Parathyroid adenoma (tissue), 2 donors: ENCODE results near the gene LRRC27.

ENCODE experiments used
- H2AFZ ChIP-seq: fragments of 300-600 bp; sonication (generic); one replicate; pipeline ENCODE4 v1.7.0; 2017; ENCODE audit warnings: antibody characterized with exemption, mild to moderate bottlenecking
- H3K27ac ChIP-seq: fragments of 300-600 bp; sonication (generic); one replicate; pipeline ENCODE4 v1.7.0; 2017
- H3K27me3 ChIP-seq: fragments of 300-600 bp; sonication (generic); one replicate; pipeline ENCODE4 v1.7.0; 2017; ENCODE audit warnings: low read length; ENCODE audit not compliant: control insufficient read depth, insufficient read depth
- H3K36me3 ChIP-seq: fragments of 300-600 bp; sonication (generic); one replicate; pipeline ENCODE4 v1.7.0; 2017; ENCODE audit warnings: low read length; ENCODE audit not compliant: control insufficient read depth, insufficient read depth
- H3K4me1 ChIP-seq: fragments of 300-600 bp; sonication (generic); one replicate; pipeline ENCODE4 v1.7.0; 2017; ENCODE audit warnings: control low read depth
- H3K4me2 ChIP-seq: fragments of 300-600 bp; sonication (generic); one replicate; pipeline ENCODE4 v1.7.0; 2017; ENCODE audit warnings: low read length
- H3K4me3 ChIP-seq: fragments of 300-600 bp; sonication (generic); one replicate; pipeline ENCODE4 v1.7.0; 2017; ENCODE audit warnings: low read depth, low read length
- H3K79me2 ChIP-seq: fragments of 300-600 bp; sonication (generic); one replicate; pipeline ENCODE4 v1.7.0; 2017; ENCODE audit warnings: control low read depth
- H3K9ac ChIP-seq: fragments of 300-600 bp; sonication (generic); one replicate; pipeline ENCODE4 v1.7.0; 2017; ENCODE audit warnings: mild to moderate bottlenecking
- H3K9me3 ChIP-seq: fragments of 300-600 bp; sonication (generic); one replicate; pipeline ENCODE4 v1.7.0; 2017; ENCODE audit warnings: low read length; ENCODE audit not compliant: control insufficient read depth
- TF ChIP-seq, protein P1 (sequence below): fragments of 300-600 bp; sonication (generic); IDR thresholded peaks from one replicate; pipeline ENCODE4 v1.7.0; 2017; ENCODE audit warnings: antibody characterized with exemption, mild to moderate bottlenecking
- donor health status: primary hyperparathyroidism.

The LRRC27 gene

DNA sequence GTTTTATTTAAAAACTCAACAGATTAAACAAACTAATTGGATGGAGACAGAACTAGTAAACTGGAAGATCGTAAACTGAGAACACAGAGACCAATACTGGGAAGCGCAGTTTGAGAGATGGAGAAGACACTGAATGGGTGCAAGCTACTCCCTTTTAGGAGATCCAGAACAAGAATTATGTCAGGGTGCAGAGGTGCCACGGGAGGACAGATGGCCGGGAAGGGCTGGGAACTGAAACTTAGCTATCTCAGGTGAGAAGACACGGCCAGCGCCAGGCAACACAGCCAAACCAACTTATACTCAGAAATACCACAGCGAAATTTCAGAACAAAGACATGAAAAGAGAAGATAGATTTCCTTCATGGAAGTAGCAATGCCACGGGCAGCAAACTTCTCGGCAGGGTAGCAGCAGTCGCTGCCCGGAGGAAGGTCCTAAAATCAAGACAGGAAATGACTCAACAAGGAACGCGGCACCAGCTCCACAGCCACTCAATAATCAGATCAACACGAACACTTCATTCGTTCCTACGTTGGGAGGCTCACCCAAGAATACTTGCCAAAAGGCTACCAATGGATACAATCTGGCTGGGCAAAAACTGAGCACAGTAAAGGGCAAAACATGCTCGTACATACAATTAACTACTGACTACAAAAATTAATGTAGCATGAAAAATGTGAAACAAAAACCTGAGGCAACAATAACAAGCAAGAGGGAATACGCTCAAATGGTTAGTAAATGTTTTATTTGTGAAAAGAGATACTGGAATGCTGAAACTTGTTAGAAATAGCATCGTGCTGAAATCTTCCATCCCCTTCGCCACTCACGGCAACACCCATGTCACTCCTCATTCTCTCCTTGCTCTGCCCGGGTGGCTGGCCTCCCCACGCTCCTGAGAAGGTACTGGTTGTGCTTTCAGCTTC is 2.2 kb upstream of the LRRC27 start:
- H3K4me2 ChIP-seq = peak overlapping the region; percentile 39
- H3K4me1 ChIP-seq = peaks cover 2% of the 10 kb centered on the region
- TF ChIP-seq, protein P1, sequence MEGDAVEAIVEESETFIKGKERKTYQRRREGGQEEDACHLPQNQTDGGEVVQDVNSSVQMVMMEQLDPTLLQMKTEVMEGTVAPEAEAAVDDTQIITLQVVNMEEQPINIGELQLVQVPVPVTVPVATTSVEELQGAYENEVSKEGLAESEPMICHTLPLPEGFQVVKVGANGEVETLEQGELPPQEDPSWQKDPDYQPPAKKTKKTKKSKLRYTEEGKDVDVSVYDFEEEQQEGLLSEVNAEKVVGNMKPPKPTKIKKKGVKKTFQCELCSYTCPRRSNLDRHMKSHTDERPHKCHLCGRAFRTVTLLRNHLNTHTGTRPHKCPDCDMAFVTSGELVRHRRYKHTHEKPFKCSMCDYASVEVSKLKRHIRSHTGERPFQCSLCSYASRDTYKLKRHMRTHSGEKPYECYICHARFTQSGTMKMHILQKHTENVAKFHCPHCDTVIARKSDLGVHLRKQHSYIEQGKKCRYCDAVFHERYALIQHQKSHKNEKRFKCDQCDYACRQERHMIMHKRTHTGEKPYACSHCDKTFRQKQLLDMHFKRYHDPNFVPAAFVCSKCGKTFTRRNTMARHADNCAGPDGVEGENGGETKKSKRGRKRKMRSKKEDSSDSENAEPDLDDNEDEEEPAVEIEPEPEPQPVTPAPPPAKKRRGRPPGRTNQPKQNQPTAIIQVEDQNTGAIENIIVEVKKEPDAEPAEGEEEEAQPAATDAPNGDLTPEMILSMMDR = no peak
- no peaks in the 10 kb centered on the region for H3K36me3 ChIP-seq
- H2AFZ ChIP-seq = no peak overlapping the region
- no peaks in the 10 kb centered on the region for H3K27me3 ChIP-seq
- H3K27ac ChIP-seq = no peak overlapping the region
- no peak overlapping the region for H3K9ac ChIP-seq
- no peak overlapping the region for H3K4me3 ChIP-seq
- no peaks in the 10 kb centered on the region for H3K9me3 ChIP-seq
- no peaks in the 10 kb centered on the region for H3K79me2 ChIP-seq

DNA sequence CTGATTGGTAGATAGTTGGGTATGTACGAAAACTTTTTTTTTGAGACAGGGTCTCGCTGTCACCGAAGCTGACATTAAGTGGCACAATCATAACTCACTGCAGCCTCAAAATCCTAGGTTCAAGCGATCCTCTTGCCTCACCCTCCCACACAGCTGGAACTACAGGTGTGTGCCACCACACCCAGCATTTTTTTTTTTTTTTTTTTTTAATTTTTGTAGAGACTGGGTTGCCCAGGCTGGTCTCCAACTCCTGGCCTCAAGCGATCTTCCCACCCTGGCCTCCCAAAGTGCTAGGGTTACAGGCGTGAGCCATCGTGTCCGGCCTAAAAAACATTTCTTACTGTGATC is 1.5 kb upstream of the LRRC27 start:
- Histone ChIP-seq H3K9me3 (no peaks in the 10 kb centered on the region), H3K27ac (no peak overlapping the region), H3K36me3 (no peaks in the 10 kb centered on the region), H3K9ac (no peak overlapping the region), H3K79me2 (no peaks in the 10 kb centered on the region), H3K4me2 (peak overlapping the region; percentile 39), H3K4me1 (peaks cover 5% of the 10 kb centered on the region), H2AFZ (no peak overlapping the region), H3K27me3 (no peaks in the 10 kb centered on the region), H3K4me3 (no peak overlapping the region)
- TF ChIP-seq, protein P1 = no peak

DNA sequence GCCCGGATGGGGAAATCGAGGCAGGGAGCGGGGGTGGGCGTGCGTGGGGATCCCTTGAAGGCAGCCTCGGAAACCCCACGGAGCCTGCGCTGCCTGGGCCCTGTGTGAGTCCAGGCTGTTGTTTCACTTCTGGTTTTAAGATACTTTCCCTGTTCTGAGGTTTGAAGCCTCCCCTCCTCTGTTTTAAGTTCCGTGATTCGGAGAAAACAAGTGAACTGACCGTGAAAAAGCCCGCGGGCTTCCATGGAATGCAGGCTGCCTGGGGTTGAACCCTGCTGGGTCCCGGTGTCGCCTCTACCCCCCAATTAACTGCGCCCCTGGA is 401 bp downstream of the LRRC27 start:
- Histone ChIP-seq H3K36me3 (no peaks in the 10 kb centered on the region), H3K4me2 (peak overlapping the region; percentile 88), H3K9me3 (no peaks in the 10 kb centered on the region), H2AFZ (peak overlapping the region; percentile 81), H3K9ac (no peak overlapping the region), H3K79me2 (no peaks in the 10 kb centered on the region), H3K4me1 (peaks cover 15% of the 10 kb centered on the region), H3K27ac (peak overlapping the region; percentile 74), H3K4me3 (peak overlapping the region; percentile 69), H3K27me3 (no peaks in the 10 kb centered on the region)
- TF ChIP-seq, protein P1 = no peak

DNA sequence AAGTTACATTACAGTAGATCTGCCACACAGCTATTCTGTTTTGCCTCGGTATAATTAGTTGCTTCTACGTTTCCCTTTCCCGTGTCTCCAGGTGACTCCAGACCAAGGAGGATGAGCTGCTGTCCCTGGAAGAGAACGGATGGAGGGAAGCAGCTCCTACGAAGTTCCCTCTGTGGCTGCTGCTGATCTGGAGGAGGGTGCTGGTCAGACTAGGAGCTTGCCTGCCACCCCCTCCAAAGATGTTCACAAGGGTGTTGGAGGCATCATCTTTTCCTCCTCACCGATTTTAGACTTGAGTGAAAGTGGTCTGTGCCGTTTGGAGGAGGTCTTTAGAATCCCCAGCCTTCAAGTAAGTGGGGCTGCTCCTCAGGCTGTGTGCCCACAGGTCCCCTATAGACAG is 1.4 kb downstream of the LRRC27 start:
- Histone ChIP-seq H3K4me3 (no peak overlapping the region), H3K27ac (no peak overlapping the region), H2AFZ (no peak overlapping the region), H3K4me1 (peaks cover 15% of the 10 kb centered on the region), H3K9ac (no peak overlapping the region), H3K79me2 (no peaks in the 10 kb centered on the region), H3K9me3 (no peaks in the 10 kb centered on the region), H3K27me3 (no peaks in the 10 kb centered on the region), H3K36me3 (no peaks in the 10 kb centered on the region), H3K4me2 (no peak overlapping the region)
- TF ChIP-seq, protein P1 = no peak

DNA sequence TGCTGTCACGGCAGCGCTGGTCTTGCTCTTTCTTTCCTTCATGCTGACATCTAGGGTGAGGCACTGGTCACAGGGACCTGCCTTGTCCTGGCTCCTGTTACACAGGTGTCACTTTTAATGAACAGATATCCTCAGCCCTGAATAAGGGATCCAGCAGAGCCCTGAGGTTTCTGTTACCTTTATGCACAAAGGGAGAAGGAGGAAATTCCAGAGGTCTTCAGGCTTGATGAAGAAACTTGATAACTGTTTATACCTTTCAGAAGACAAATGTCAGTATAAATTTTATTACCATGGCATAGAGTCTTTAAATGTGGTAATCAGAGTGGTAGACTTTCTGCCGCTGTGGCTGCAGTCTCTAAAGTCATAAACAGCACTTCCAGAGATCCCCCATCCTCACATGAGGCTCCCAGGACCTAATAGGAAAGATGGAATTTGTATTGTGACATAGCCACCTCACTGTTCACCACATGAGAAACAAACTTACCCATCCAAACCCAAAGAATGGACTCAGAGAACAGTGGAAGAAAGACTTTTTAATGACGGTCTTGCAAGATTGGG is 2.7 kb downstream of the LRRC27 start:
- H3K4me3 ChIP-seq = no peak overlapping the region
- H3K27me3 ChIP-seq = no peaks in the 10 kb centered on the region
- H3K36me3 ChIP-seq = no peaks in the 10 kb centered on the region
- H3K4me1 ChIP-seq = peaks cover 15% of the 10 kb centered on the region
- H3K9me3 ChIP-seq = no peaks in the 10 kb centered on the region
- no peak overlapping the region for H3K9ac ChIP-seq
- H3K4me2 ChIP-seq = no peak overlapping the region
- TF ChIP-seq, protein P1 = no peak
- H2AFZ ChIP-seq = no peak overlapping the region
- no peaks in the 10 kb centered on the region for H3K79me2 ChIP-seq
- peak overlapping the region; percentile 3 for H3K27ac ChIP-seq
